ENCODE data around the gene ROBO1.

ROBO1 gene

DNA sequence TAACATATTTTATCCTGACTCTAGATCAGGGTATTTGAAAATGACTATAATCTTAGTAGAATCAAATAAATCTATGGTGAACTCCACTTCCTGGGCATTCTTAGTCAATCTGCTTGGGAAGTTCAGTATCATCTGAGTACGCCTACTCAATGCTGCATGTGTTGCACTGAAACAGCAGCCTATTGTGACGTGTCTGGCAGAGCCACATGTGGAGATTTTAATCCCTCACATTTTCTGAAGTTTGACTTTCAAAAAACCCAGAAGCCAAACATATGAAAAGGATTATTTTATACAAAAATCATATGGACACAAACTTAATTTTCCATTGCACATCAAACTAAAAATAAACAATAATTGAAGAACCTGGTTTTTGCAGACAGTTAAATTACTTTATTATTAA is 798.3 kb downstream of the ROBO1 start:
- ChIA-PET POLR2A (no interaction called here), CTCF (no interaction called here)
- no peak for DNase-seq (ENCODE audit: extremely low spot score)
- no peak for TF ChIP-seq ZNF384 (IDR thresholded peaks at IDR 0.05)

DNA sequence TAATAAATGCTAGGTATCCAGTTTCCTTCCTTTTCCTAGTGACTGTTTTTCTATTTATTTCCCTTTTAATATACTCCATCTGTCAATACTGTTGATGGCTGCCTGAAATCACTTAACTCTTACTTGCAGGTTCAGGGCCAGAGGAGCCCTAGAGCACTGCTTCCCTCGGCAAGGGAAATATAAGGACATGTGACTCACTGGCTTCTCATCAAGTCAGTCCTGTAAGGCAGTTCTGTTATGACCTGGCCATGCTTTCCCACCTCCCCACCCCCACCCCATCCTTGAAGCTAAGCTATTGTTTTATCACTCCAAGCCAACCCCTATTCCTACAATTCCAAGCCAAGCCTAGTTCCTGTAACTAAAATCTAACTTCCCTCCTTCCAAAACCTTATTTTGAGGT is 800.7 kb downstream of the ROBO1 start:
- no peak for TF ChIP-seq FOXA1 (IDR thresholded peaks at IDR 0.05)
- TF ChIP-seq NFRKB (IDR thresholded peaks at IDR 0.05), result no peak
- TF ChIP-seq, protein P1, sequence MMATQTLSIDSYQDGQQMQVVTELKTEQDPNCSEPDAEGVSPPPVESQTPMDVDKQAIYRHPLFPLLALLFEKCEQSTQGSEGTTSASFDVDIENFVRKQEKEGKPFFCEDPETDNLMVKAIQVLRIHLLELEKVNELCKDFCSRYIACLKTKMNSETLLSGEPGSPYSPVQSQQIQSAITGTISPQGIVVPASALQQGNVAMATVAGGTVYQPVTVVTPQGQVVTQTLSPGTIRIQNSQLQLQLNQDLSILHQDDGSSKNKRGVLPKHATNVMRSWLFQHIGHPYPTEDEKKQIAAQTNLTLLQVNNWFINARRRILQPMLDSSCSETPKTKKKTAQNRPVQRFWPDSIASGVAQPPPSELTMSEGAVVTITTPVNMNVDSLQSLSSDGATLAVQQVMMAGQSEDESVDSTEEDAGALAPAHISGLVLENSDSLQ (IDR thresholded peaks at IDR 0.05), result no peak
- TF ChIP-seq L3MBTL2 (conservative IDR thresholded peaks at IDR 0.05), result peak; percentile 64
- no peak for TF ChIP-seq HDGF (IDR thresholded peaks at IDR 0.05; ENCODE audit: borderline replicate concordance)
- no peak for TF ChIP-seq CTBP1 (IDR thresholded peaks at IDR 0.05; ENCODE audit: borderline replicate concordance)
- TF ChIP-seq BHLHE40 (IDR thresholded peaks at IDR 0.05; ENCODE audit: borderline replicate concordance), result no peak
- TF ChIP-seq LEF1 (IDR thresholded peaks at IDR 0.05; ENCODE audit: borderline replicate concordance), result no peak
- no peak for DNase-seq (ENCODE audit: extremely low spot score)
- ChIA-PET CTCF (no interaction called here), POLR2A (no interaction called here)

DNA sequence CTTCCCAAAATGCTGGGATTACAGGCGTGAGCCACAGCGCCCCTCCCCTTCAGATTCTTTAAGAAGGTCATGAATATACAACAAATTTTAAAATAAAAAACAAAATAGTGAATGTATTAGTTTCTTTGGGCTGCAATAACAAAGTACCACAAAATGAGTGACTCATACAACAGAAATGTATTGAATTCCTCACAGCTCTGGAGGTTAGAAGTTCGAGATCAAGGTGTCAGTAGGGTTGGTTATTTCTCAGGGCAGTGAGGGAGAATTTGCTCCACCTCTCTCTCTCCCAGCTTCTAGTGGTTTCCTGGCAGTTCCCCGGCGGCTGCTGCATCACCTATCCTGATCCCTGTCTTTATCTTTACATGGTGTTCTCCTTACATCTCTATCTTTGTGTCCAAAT is 804.0 kb downstream of the ROBO1 start:
- DNase-seq (ENCODE audit: extremely low spot score), result no peak
- no peak for TF ChIP-seq ARNT (IDR thresholded peaks at IDR 0.05)
- TF ChIP-seq L3MBTL2 (conservative IDR thresholded peaks at IDR 0.05), result no peak
- TF ChIP-seq TARDBP (IDR thresholded peaks at IDR 0.05), result no peak
- CTCF ChIA-PET, result no interaction called here
- POLR2A ChIA-PET, result no interaction called here

DNA sequence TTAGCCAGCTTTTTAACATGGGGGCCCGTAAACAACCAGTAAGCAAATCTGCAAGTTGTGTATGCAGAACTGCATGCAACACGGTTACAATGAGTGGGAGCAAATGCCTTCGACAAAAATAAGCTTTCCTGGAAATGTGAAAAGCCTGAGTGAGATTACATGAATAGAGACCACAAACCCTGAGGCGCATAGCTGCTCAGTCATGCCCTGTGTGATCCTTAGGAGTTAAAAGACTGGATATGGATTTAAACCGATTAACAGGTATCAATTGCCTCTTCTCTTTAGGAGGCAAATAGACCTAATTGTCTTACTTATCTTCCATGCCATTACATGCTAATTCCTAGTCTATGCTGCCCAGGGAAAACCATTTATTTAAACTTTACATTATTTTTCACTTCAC is 810.3 kb downstream of the ROBO1 start:
- POLR2A ChIA-PET, result no interaction called here

DNA sequence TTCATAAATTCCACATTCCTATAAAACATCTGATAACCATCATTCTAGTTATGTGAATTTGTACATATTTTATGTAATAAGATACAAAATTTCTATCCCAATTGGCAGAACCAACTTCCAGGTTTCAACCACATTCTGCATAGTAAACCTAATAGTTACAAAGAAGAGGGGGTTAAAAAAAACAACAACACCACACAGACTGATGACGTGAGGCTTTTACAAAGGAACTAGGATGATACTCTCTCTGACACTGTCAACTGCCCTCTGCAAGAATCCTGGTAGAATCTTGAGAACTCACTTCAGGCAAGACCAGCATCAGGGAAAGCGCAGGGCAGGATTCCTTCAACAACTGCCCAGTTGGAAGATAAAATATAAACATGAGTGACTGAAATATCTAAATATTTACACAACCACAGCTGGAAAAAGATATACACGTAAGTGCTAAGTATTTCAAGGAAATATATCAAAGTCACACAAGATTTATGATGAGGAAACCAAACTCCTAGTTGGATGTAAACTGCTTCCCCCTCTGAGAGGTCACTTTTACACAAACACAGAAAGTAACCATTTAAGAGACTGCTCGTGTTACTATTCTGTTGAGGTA is 816.4 kb downstream of the ROBO1 start:
- ChIA-PET POLR2A (no interaction called here), CTCF (no interaction called here)
- no peak for DNase-seq (ENCODE audit: extremely low spot score)
- TF ChIP-seq, protein P1 (IDR thresholded peaks at IDR 0.05), result peak; percentile 93
- TF ChIP-seq L3MBTL2 (conservative IDR thresholded peaks at IDR 0.05), result no peak
- TF ChIP-seq ARNT (IDR thresholded peaks at IDR 0.05), result no peak
- TF ChIP-seq NFRKB (IDR thresholded peaks at IDR 0.05), result no peak
- peak; percentile 55; the same call in 1 of the 2 replicates for TF ChIP-seq CTBP1 (IDR thresholded peaks at IDR 0.05; ENCODE audit: borderline replicate concordance)
- no peak for TF ChIP-seq FOXK2 (IDR thresholded peaks at IDR 0.05)
- TF ChIP-seq SP1 (IDR thresholded peaks at IDR 0.05), result no peak

More for the DNA sequence above, 810.3 kb downstream of the ROBO1 start:
- TF ChIP-seq ELF4 (IDR thresholded peaks at IDR 0.05) (no peak), NFRKB (IDR thresholded peaks at IDR 0.05) (no peak), FOXM1 (IDR thresholded peaks at IDR 0.05; ENCODE audit: borderline replicate concordance) (no peak), FOXK2 (IDR thresholded peaks at IDR 0.05) (no peak), SUZ12 (IDR thresholded peaks at IDR 0.05) (no peak), FOXA1 (IDR thresholded peaks at IDR 0.05) (no peak), BHLHE40 (IDR thresholded peaks at IDR 0.05; ENCODE audit: borderline replicate concordance) (no peak)
- DNase-seq (ENCODE audit: extremely low spot score), result no peak
- CTCF ChIA-PET, result no interaction called here

DNA sequence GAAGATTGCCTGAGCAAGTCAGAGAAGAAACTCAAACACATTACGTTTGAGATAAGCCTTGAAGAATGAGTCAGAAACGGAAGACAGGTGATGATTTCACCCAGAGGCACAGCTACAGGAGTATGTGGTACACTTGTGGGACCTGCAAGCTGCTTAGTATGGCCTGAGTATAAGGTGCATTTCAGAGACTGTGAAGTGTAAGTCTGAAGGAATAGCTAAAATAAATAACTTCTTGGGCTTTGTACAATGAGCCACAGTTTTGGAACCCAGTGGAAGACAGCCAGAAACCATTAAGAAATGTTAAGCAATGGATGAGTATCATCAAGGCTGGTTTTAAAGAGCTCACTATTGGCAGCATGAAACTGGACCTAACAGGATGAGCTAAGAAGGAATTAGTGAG is 826.2 kb downstream of the ROBO1 start:
- CTCF ChIA-PET, result no interaction called here
- POLR2A ChIA-PET, result no interaction called here
- DNase-seq (ENCODE audit: extremely low spot score), result no peak
- TF ChIP-seq L3MBTL2 (conservative IDR thresholded peaks at IDR 0.05) (no peak), SUZ12 (IDR thresholded peaks at IDR 0.05) (no peak), HDGF (IDR thresholded peaks at IDR 0.05; ENCODE audit: borderline replicate concordance) (no peak), NFRKB (IDR thresholded peaks at IDR 0.05) (no peak), TARDBP (IDR thresholded peaks at IDR 0.05) (no peak), FOXA1 (IDR thresholded peaks at IDR 0.05) (no peak)
- TF ChIP-seq, protein P1 (IDR thresholded peaks at IDR 0.05), result no peak

DNA sequence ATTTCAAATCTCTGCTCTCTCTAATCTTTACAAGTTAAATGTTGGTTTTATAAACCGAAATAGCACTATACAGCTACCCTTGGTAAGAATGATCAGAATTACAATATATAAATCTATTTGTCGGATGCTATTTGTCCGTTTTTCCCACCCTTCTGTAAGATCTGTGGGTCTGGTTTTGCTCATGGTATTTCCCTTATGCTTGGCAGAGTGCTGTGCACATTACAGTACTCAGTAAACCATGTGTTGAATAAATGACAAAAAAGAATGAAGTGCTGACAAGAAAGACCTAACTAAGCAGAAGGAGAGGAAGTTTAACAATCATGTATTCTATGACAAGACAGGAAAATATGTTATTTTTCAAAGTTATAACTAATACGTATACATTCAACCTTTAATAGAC is 827.2 kb downstream of the ROBO1 start:
- POLR2A ChIA-PET, result no interaction called here
- CTCF ChIA-PET, result interaction anchor here (0.6 kb wide), 1 partner anchor 38 kb away, joined by 5 read pairs; no protein-coding TSS in a partner anchor
- TF ChIP-seq NFRKB (IDR thresholded peaks at IDR 0.05) (no peak), FOXA1 (IDR thresholded peaks at IDR 0.05) (no peak), TARDBP (IDR thresholded peaks at IDR 0.05) (no peak), SP1 (IDR thresholded peaks at IDR 0.05) (no peak), CTBP1 (IDR thresholded peaks at IDR 0.05; ENCODE audit: borderline replicate concordance) (no peak), ARNT (IDR thresholded peaks at IDR 0.05) (no peak), FOXM1 (IDR thresholded peaks at IDR 0.05; ENCODE audit: borderline replicate concordance) (no peak), ELF4 (IDR thresholded peaks at IDR 0.05) (no peak), SUZ12 (IDR thresholded peaks at IDR 0.05) (no peak), LEF1 (IDR thresholded peaks at IDR 0.05; ENCODE audit: borderline replicate concordance) (no peak)
- TF ChIP-seq, protein P1 (IDR thresholded peaks at IDR 0.05), result no peak
- DNase-seq (ENCODE audit: extremely low spot score), result no peak
